ENCODE data around the gene SNAPC4. TPM values are rescaled to one million over a fixed set of nuclear protein-coding genes. Genes with fewer than 3 reads are reported as not detected.

Gene SNAPC4
- total RNA-seq: 10 to 100 TPM in 1 of 4 donors, 1 to 10 TPM in 3; 2.4 to 10.4 (median 3.7) TPM

GRCh38 chr9:136400038-136400834 lies at the start of gene SNAPC4:
Gene SNAPC4, minus strand, starts transcription at chr9:136400170. Its CDS starts 1,742 bp downstream, at chr9:136398428.
- TF ChIP-seq CTCF (IDR thresholded peaks at IDR 0.05; ENCODE audit: low read depth): no peak

GRCh38 chr9:136448655-136449054 lies 48.7 kb upstream of the SNAPC4 start:
- no peak for TF ChIP-seq CTCF (IDR thresholded peaks at IDR 0.05; ENCODE audit: low read depth)

GRCh38 chr9:136447173-136447778 lies 47.3 kb upstream of the SNAPC4 start:
- TF ChIP-seq CTCF (IDR thresholded peaks at IDR 0.05; ENCODE audit: low read depth): no peak

- no peak for TF ChIP-seq CTCF (IDR thresholded peaks at IDR 0.05; ENCODE audit: low read depth)
Observed at GRCh38 chr9:136445799-136446198, 45.8 kb upstream of the SNAPC4 start.

GRCh38 chr9:136444102-136444501 lies 44.1 kb upstream of the SNAPC4 start:
- no peak for TF ChIP-seq CTCF (IDR thresholded peaks at IDR 0.05; ENCODE audit: low read depth)

GRCh38 chr9:136443687-136444086 lies 43.7 kb upstream of the SNAPC4 start:
- no peak for TF ChIP-seq CTCF (IDR thresholded peaks at IDR 0.05; ENCODE audit: low read depth)

GRCh38 chr9:136443087-136443486 lies 43.1 kb upstream of the SNAPC4 start:
- no peak for TF ChIP-seq CTCF (IDR thresholded peaks at IDR 0.05; ENCODE audit: low read depth)

Measured in subcutaneous adipose tissue (tissue), 4 donors.